ENCODE results near the gene INO80E. TPM values are rescaled to one million over a fixed set of nuclear protein-coding genes. Genes with fewer than 3 reads are reported as not detected.

INO80E gene
- total RNA-seq, 1 experiment from 2014 or later = 115 TPM

- Histone ChIP-seq H3K9me3 (ENCODE audit: low read depth, low read length, poor library complexity, severe bottlenecking) (no peaks in the 10 kb centered on the region), H3K4me1 (ENCODE audit: insufficient read depth, low read length, poor library complexity, severe bottlenecking) (peaks cover 16% of the 10 kb centered on the region), H3K27ac (ENCODE audit: low read depth, low read length, poor library complexity, severe bottlenecking) (peak overlapping the region; percentile 91), H3K36me3 (ENCODE audit: insufficient read depth, low read length, poor library complexity, severe bottlenecking) (peaks cover 45% of the 10 kb centered on the region), H3K4me3 (ENCODE audit: low read depth, low read length, poor library complexity, severe bottlenecking) (peak overlapping the region; percentile 66), H3K27me3 (replicated peaks; ENCODE audit: insufficient read depth, low read depth, low read length, poor library complexity) (no peaks in the 10 kb centered on the region)
- ChIA-PET CTCF (interaction anchor here (0.6 kb wide), 1 partner anchor 29 kb away, joined by 3 read pairs; no protein-coding TSS in a partner anchor), POLR2A (ENCODE audit: low non-redundant PET) (no interaction called here)
- BruUV-seq (replicated peaks) = TSS peak; percentile 82
- DNase-seq (ENCODE audit: low spot score) = no peak
- no peak for TF ChIP-seq EZH2 (IDR thresholded peaks at IDR 0.05; ENCODE audit: borderline replicate concordance, low read depth, low read length, poor library complexity, severe bottlenecking)
- intact Hi-C loops (cut with micrococcal nuclease; ENCODE audit: unreplicated experiment) = no loop called here
These were observed 2.0 kb upstream of the INO80E start for GRCh38 chr16:29993903-29994599.

DNA sequence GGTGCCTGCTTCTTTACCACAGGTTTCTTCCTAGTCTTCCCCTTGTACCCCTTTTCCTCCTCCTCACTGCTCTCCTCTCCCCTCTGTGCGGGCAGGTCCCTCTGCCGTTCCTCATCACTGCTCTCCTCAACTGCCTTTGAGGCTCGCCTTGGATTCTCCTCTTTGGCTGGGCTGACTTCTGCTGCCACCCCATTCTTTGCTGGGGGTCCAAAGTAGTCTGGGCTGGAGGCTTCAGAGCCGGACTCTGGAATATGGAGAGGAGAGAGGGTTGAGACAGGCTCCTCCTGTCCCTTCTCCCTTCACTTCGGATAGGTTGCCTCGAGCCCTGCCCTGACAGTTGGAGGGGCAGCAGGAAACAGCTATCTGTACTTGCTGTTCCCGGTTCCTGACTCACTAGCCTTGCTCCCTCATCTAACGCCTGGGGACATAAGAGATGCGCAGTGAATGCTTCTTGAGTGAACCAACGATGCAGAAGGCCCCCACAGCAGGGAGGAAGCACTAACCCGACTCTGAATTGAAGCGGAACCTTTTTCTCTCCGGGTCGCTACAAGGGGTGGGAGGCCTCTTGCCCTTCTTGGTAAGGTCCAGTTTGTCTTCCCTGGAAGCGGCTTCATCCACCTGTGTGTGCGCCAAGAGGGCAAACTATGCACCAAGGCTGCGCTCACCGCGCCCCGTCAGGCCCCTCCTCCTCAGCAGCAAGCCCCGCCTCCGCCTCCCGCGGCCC, 1.3 kb upstream of the INO80E start:
- POLR2A ChIA-PET (ENCODE audit: low non-redundant PET) = no interaction called here
- CTCF ChIA-PET = no interaction called here
- Histone ChIP-seq H3K27ac (ENCODE audit: low read depth, low read length, poor library complexity, severe bottlenecking) (peak overlapping the region; percentile 91), H3K4me1 (ENCODE audit: insufficient read depth, low read length, poor library complexity, severe bottlenecking) (peaks cover 16% of the 10 kb centered on the region), H3K27me3 (replicated peaks; ENCODE audit: insufficient read depth, low read depth, low read length, poor library complexity) (no peaks in the 10 kb centered on the region), H3K36me3 (ENCODE audit: insufficient read depth, low read length, poor library complexity, severe bottlenecking) (peaks cover 41% of the 10 kb centered on the region), H3K4me3 (ENCODE audit: low read depth, low read length, poor library complexity, severe bottlenecking) (peak overlapping the region; percentile 66), H3K9me3 (ENCODE audit: low read depth, low read length, poor library complexity, severe bottlenecking) (no peaks in the 10 kb centered on the region)
- BruUV-seq (replicated peaks) = no TSS peak
- peak; percentile 36 for DNase-seq (ENCODE audit: low spot score)
- TF ChIP-seq EZH2 (IDR thresholded peaks at IDR 0.05; ENCODE audit: borderline replicate concordance, low read depth, low read length, poor library complexity, severe bottlenecking) = no peak
- TF ChIP-seq, protein P1, sequence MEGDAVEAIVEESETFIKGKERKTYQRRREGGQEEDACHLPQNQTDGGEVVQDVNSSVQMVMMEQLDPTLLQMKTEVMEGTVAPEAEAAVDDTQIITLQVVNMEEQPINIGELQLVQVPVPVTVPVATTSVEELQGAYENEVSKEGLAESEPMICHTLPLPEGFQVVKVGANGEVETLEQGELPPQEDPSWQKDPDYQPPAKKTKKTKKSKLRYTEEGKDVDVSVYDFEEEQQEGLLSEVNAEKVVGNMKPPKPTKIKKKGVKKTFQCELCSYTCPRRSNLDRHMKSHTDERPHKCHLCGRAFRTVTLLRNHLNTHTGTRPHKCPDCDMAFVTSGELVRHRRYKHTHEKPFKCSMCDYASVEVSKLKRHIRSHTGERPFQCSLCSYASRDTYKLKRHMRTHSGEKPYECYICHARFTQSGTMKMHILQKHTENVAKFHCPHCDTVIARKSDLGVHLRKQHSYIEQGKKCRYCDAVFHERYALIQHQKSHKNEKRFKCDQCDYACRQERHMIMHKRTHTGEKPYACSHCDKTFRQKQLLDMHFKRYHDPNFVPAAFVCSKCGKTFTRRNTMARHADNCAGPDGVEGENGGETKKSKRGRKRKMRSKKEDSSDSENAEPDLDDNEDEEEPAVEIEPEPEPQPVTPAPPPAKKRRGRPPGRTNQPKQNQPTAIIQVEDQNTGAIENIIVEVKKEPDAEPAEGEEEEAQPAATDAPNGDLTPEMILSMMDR (conservative IDR thresholded peaks at IDR 0.05; ENCODE audit: low read depth, low read length) = no peak
- intact Hi-C loops (cut with micrococcal nuclease; ENCODE audit: unreplicated experiment) = no loop called here

DNA sequence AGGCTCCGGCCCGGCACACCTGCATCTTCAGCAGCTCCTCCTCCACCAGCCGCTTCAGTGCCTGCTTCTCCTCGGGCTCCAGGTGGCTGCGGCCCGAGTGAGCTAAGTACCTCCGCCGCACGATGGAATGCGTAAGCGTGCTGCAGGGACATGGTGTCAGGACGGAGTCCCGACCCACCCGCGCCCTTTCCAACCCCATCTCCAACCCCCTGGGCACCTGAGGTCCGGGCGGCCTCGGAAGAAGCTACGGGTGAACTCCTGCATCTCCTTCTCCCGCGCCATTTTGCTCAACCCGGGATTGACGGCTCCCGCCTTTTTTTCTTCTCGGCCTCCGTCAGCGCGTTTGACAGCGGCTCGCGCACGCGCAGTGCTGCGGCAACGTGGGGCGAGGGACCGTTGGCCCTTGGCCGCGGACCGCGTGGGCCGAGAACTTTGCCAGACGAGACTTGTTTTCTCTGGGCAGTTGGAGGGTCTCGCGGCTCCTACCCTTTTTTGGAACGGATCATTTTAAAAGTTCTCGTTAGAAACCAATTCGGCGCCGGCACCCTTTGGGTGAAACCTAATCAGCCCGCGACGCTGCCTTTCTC, 624 bp upstream of the INO80E start, which contains the start of gene HIRIP3:
HIRIP3 (minus strand) TSS at position 294 of the 587 bp plus-strand sequence; CDS start at position 282, 12 bp downstream.
- TF ChIP-seq, protein P1 (conservative IDR thresholded peaks at IDR 0.05; ENCODE audit: low read depth, low read length) = no peak
- TF ChIP-seq EZH2 (IDR thresholded peaks at IDR 0.05; ENCODE audit: borderline replicate concordance, low read depth, low read length, poor library complexity, severe bottlenecking) = no peak
- Histone ChIP-seq H3K4me3 (ENCODE audit: low read depth, low read length, poor library complexity, severe bottlenecking) (peak within 1 kb of the TSS; percentile 66), H3K4me1 (ENCODE audit: insufficient read depth, low read length, poor library complexity, severe bottlenecking) (peaks cover 16% of the 10 kb centered on the region), H3K36me3 (ENCODE audit: insufficient read depth, low read length, poor library complexity, severe bottlenecking) (peaks cover 35% of the 10 kb centered on the region), H3K9me3 (ENCODE audit: low read depth, low read length, poor library complexity, severe bottlenecking) (no peaks in the 10 kb centered on the region), H3K27ac (ENCODE audit: low read depth, low read length, poor library complexity, severe bottlenecking) (peak within 1 kb of the TSS; percentile 91), H3K27me3 (replicated peaks; ENCODE audit: insufficient read depth, low read depth, low read length, poor library complexity) (no peaks in the 10 kb centered on the region)
- DNase-seq (ENCODE audit: low spot score) = peak; percentile 93
- intact Hi-C loops (cut with micrococcal nuclease; ENCODE audit: unreplicated experiment) = no loop called here
- CTCF ChIA-PET = no interaction called here
- POLR2A ChIA-PET (ENCODE audit: low non-redundant PET) = no interaction called here
- BruUV-seq (replicated peaks) = no TSS peak
